ENCODE data around the gene RHBDF1.

GRCh38 chr16:117379-118365 is 45.2 kb upstream of the RHBDF1 start:
- TF ChIP-seq, protein P1, sequence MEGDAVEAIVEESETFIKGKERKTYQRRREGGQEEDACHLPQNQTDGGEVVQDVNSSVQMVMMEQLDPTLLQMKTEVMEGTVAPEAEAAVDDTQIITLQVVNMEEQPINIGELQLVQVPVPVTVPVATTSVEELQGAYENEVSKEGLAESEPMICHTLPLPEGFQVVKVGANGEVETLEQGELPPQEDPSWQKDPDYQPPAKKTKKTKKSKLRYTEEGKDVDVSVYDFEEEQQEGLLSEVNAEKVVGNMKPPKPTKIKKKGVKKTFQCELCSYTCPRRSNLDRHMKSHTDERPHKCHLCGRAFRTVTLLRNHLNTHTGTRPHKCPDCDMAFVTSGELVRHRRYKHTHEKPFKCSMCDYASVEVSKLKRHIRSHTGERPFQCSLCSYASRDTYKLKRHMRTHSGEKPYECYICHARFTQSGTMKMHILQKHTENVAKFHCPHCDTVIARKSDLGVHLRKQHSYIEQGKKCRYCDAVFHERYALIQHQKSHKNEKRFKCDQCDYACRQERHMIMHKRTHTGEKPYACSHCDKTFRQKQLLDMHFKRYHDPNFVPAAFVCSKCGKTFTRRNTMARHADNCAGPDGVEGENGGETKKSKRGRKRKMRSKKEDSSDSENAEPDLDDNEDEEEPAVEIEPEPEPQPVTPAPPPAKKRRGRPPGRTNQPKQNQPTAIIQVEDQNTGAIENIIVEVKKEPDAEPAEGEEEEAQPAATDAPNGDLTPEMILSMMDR (IDR thresholded peaks at IDR 0.05; ENCODE audit: low read length) = peak; percentile 68
- TF ChIP-seq EZH2 (optimal IDR thresholded peaks at IDR 0.05; ENCODE audit: low read depth, low read length) = no peak
